Measurements from ENCODE around the gene CRYBG2.

The CRYBG2 gene

GRCh38 chr1:26353976-26354820 is at the start of gene CRYBG2:
TSS of gene CRYBG2 (minus strand) at chr1:26354130. CDS start at chr1:26346657, 7,473 bp downstream.
- no peak for DNase-seq (ENCODE audit: low read depth)
- H3K4me3 ChIP-seq (ENCODE audit: control insufficient read depth, low read depth, low read length): no peak within 1 kb of the TSS
- no peak for TF ChIP-seq CTCF (conservative IDR thresholded peaks at IDR 0.05; ENCODE audit: control insufficient read depth, insufficient read depth, low read depth, low read length)

- H3K4me3 ChIP-seq (ENCODE audit: control insufficient read depth, low read depth, low read length): no peak overlapping the region
- TF ChIP-seq CTCF (conservative IDR thresholded peaks at IDR 0.05; ENCODE audit: control insufficient read depth, insufficient read depth, low read depth, low read length): no peak
- DNase-seq (ENCODE audit: low read depth): no peak
Measured at GRCh38 chr1:26403656-26404055, 49.7 kb upstream of the CRYBG2 start.

- no peak for TF ChIP-seq CTCF (conservative IDR thresholded peaks at IDR 0.05; ENCODE audit: control insufficient read depth, insufficient read depth, low read depth, low read length)
- H3K4me3 ChIP-seq (ENCODE audit: control insufficient read depth, low read depth, low read length): no peak overlapping the region
- DNase-seq (ENCODE audit: low read depth): no peak
Measured at GRCh38 chr1:26401891-26402290, 48.0 kb upstream of the CRYBG2 start.

- DNase-seq (ENCODE audit: low read depth): no peak
- TF ChIP-seq CTCF (conservative IDR thresholded peaks at IDR 0.05; ENCODE audit: control insufficient read depth, insufficient read depth, low read depth, low read length): no peak
- H3K4me3 ChIP-seq (ENCODE audit: control insufficient read depth, low read depth, low read length): no peak overlapping the region
Measured at GRCh38 chr1:26399034-26399433, 45.1 kb upstream of the CRYBG2 start.

GRCh38 chr1:26395754-26396153 is 41.8 kb upstream of the CRYBG2 start:
- H3K4me3 ChIP-seq (ENCODE audit: control insufficient read depth, low read depth, low read length): no peak overlapping the region
- DNase-seq (ENCODE audit: low read depth): no peak
- no peak for TF ChIP-seq CTCF (conservative IDR thresholded peaks at IDR 0.05; ENCODE audit: control insufficient read depth, insufficient read depth, low read depth, low read length)

GRCh38 chr1:26391450-26391849 is 37.5 kb upstream of the CRYBG2 start:
- peak; percentile 98 for TF ChIP-seq CTCF (conservative IDR thresholded peaks at IDR 0.05; ENCODE audit: control insufficient read depth, insufficient read depth, low read depth, low read length)
- no peak overlapping the region for H3K4me3 ChIP-seq (ENCODE audit: control insufficient read depth, low read depth, low read length)
- peak; percentile 70 for DNase-seq (ENCODE audit: low read depth)

Measured in fibroblast of mammary gland (primary cell).